Measurements from ENCODE around the gene IL9.

Gene IL9

GRCh38 chr5:135880278-135880677 is 15.4 kb downstream of the IL9 start:
- TF ChIP-seq CTCF (IDR thresholded peaks at IDR 0.05; ENCODE audit: borderline replicate concordance, insufficient read depth, low read depth, low read length): peak; percentile 32; the same call in 1 of the 2 replicates
- no peak overlapping the region for H3K4me3 ChIP-seq (ENCODE audit: low read depth, low read length)

GRCh38 chr5:135879591-135879990 is 16.1 kb downstream of the IL9 start:
- no peak overlapping the region for H3K4me3 ChIP-seq (ENCODE audit: low read depth, low read length)
- TF ChIP-seq CTCF (IDR thresholded peaks at IDR 0.05; ENCODE audit: borderline replicate concordance, insufficient read depth, low read depth, low read length): no peak

- no peak for TF ChIP-seq CTCF (IDR thresholded peaks at IDR 0.05; ENCODE audit: borderline replicate concordance, insufficient read depth, low read depth, low read length)
- H3K4me3 ChIP-seq (ENCODE audit: low read depth, low read length): no peak overlapping the region
Observed at GRCh38 chr5:135878156-135878620, 17.5 kb downstream of the IL9 start.

DNA sequence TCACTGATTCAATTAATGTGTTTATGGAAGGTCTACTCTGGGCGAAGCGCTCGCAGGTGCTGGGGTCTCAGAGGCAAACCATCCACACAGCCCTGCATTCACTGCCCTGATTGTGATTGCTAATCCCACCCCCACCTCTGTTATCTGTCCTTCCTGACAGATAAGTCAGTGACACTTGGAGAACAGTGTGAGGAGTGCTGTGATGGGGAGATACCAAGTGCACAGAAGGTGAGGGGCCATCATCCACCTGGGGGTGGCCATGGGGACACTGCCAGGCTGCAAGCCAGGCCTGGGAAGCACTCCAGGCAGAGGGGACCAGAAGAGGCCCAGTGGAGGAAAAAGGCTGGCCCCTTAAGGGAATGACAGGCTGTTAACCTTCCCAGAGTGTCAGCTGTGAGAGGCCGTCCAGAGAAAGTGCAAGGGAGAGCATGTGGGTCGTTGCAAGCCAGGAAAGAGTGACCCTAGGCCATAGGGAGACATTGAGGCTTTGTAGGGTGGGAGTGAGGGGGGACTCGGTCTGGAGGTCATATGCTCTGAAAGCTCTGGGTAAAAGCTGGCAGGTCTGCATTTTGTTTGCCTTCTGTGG is 18.0 kb downstream of the IL9 start:
- no peak overlapping the region for H3K4me3 ChIP-seq (ENCODE audit: low read depth, low read length)
- TF ChIP-seq CTCF (IDR thresholded peaks at IDR 0.05; ENCODE audit: borderline replicate concordance, insufficient read depth, low read depth, low read length): no peak

GRCh38 chr5:135876146-135876545 is 19.5 kb downstream of the IL9 start:
- no peak overlapping the region for H3K4me3 ChIP-seq (ENCODE audit: low read depth, low read length)
- no peak for TF ChIP-seq CTCF (IDR thresholded peaks at IDR 0.05; ENCODE audit: borderline replicate concordance, insufficient read depth, low read depth, low read length)

DNA sequence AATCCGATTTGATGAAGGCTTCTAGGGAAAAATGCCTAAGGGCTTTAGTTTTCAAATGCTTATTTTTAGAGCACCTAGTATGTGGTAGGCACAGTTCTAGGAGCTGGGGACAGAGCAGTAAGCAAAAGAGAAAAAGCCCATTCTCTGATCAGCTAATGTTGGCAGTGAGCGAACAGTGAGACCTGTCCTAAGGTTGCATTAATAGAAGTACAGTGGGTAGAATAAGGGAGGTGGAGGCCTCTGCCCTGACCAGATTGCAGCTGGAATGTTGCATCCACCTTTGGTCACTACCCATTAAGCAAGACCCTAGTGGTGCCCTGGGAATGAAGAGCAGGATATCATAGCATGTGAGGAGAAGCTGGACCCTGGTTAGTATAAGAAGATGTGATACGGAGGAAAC is 20.1 kb downstream of the IL9 start:
- no peak overlapping the region for H3K4me3 ChIP-seq (ENCODE audit: low read depth, low read length)
- no peak for TF ChIP-seq CTCF (IDR thresholded peaks at IDR 0.05; ENCODE audit: borderline replicate concordance, insufficient read depth, low read depth, low read length)

DNA sequence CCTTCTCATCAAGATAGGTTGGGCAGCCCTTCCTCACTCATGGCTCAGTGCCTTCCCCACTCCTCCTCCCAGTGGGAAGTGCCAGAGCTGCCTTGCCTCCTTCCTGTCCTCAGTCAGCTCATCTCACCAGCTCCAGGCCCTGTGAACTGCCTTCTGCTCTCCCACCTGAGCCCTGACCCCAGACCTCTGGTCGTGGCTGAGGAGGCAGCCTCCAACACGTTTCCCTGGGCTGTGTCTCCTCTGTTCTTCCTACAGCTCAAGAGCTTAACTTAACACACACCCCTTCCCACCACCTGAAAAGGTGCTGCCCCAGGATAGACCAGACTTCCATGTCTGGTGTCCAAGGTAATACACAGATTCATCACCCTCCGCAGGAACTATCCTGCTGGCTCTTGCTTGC is 21.2 kb downstream of the IL9 start:
- no peak for TF ChIP-seq CTCF (IDR thresholded peaks at IDR 0.05; ENCODE audit: borderline replicate concordance, insufficient read depth, low read depth, low read length)

More for the DNA sequence above, 21.2 kb downstream of the IL9 start:
- no peak overlapping the region for H3K4me3 ChIP-seq (ENCODE audit: low read depth, low read length)

Measured in GM12875 (cell line).